CD14-positive monocyte (primary cell): ENCODE results near the gene KANSL3. TPM values are rescaled to one million over a fixed set of nuclear protein-coding genes. Genes with fewer than 3 reads are reported as not detected.

ENCODE experiments used
- DNase-seq, 3 donors: peaks; one replicate each; pipeline ENCODE4 v3.0.0-alpha.2; 2011 to 2022
- H2AFZ ChIP-seq: 2 replicates; pipeline ENCODE4 v1.6.0; 2012; ENCODE audit warnings: mild to moderate bottlenecking, low read depth, low read length, inconsistent platforms; ENCODE audit not compliant: insufficient read depth, poor library complexity, severe bottlenecking
- H3K27ac ChIP-seq, 2 donors: 1 replicate in 1 of 2; 2 replicates in 1 of 2; pipeline ENCODE4 v1.5.1; 2012 to 2013; ENCODE audit warnings: low read length in 2 of 2, control low read depth in 1 of 2, inconsistent platforms in 1 of 2, low read depth in 1 of 2, mild to moderate bottlenecking in 1 of 2
- H3K27me3 ChIP-seq, 2 donors: one replicate each; pipeline versions ENCODE4 v1.6.0 to v1.6.1; 2011 to 2013; ENCODE audit warnings: low read length in 2 of 2; ENCODE audit not compliant: control insufficient read depth in 2 of 2, insufficient read depth in 2 of 2
- H3K36me3 ChIP-seq, 2 donors: replicated peaks in 1 of 2; 1 replicate in 1 of 2; 2 replicates in 1 of 2; pipeline versions ENCODE4 v1.5.1 to v1.6.1; 2012 to 2013; ENCODE audit warnings: low read length in 2 of 2, control low read depth in 1 of 2, inconsistent platforms in 1 of 2, mild to moderate bottlenecking in 1 of 2; ENCODE audit not compliant: insufficient read depth in 2 of 2, control insufficient read depth in 1 of 2
- H3K4me1 ChIP-seq, 2 donors: 1 replicate in 1 of 2; 2 replicates in 1 of 2; pipeline versions ENCODE4 v1.5.1 to v1.6.1; 2012 to 2013; ENCODE audit warnings: low read length in 2 of 2, control low read depth in 1 of 2, inconsistent platforms in 1 of 2, mild to moderate bottlenecking in 1 of 2, moderate library complexity in 1 of 2; ENCODE audit not compliant: insufficient read depth in 2 of 2, control insufficient read depth in 1 of 2
- H3K4me2 ChIP-seq: replicated peaks from 2 replicates; pipeline ENCODE3; 2012; ENCODE audit warnings: low read length, moderate library complexity, mild to moderate bottlenecking; ENCODE audit not compliant: poor library complexity, severe bottlenecking; ENCODE audit errors: extremely low read depth
- H3K4me3 ChIP-seq, 3 experiments: fragments of 200-600 bp in 1 of 3; sonication (generic) in 1 of 3; replicated peaks in 1 of 3; 1 replicate in 2 of 3; 2 replicates in 1 of 3; pipeline ENCODE4 v1.5.1; 2011 to 2013; ENCODE audit warnings: low read length in 3 of 3, mild to moderate bottlenecking in 3 of 3, control low read depth in 2 of 3, low read depth in 2 of 3, inconsistent platforms in 1 of 3, moderate library complexity in 1 of 3
- H3K79me2 ChIP-seq: 2 replicates; pipeline ENCODE4 v1.6.0; 2012; ENCODE audit warnings: mild to moderate bottlenecking, control low read depth, inconsistent platforms, low read length, moderate library complexity; ENCODE audit not compliant: insufficient read depth
- H3K9ac ChIP-seq: 2 replicates; pipeline ENCODE4 v1.6.0; 2017; ENCODE audit warnings: low read length, mild to moderate bottlenecking; ENCODE audit not compliant: insufficient read depth, poor library complexity, severe bottlenecking
- H3K9me3 ChIP-seq, 2 donors: replicated peaks in 1 of 2; 1 replicate in 1 of 2; 2 replicates in 1 of 2; pipeline versions ENCODE4 v1.5.1 to v1.6.1; 2012 to 2013; ENCODE audit warnings: low read length in 2 of 2, control low read depth in 1 of 2; ENCODE audit not compliant: control insufficient read depth in 1 of 2, insufficient read depth in 1 of 2
- H4K20me1 ChIP-seq: 2 replicates; pipeline ENCODE4 v1.6.0; 2012; ENCODE audit warnings: mild to moderate bottlenecking, low read length, control low read depth, moderate library complexity; ENCODE audit not compliant: insufficient read depth
- H3K27ac Mint-ChIP-seq, 7 donors: one replicate each; pipeline ENCODE4 v1.8.0; 2020; ENCODE audit warnings: mild to moderate bottlenecking in 7 of 7, mixed read lengths in 7 of 7, moderate library complexity in 6 of 7, inconsistent platforms in 2 of 7
- H3K27me3 Mint-ChIP-seq, 3 donors: one replicate each; pipeline ENCODE4 v1.8.0; 2021 to 2022; ENCODE audit warnings: low read depth in 3 of 3, mild to moderate bottlenecking in 3 of 3, mixed read lengths in 3 of 3, moderate library complexity in 3 of 3, inconsistent platforms in 1 of 3
- H3K36me3 Mint-ChIP-seq, 2 donors: one replicate each; pipeline ENCODE4 v1.8.0; 2020; ENCODE audit warnings: mixed read lengths in 2 of 2, inconsistent platforms in 1 of 2, mild to moderate bottlenecking in 1 of 2
- H3K4me1 Mint-ChIP-seq: one replicate; pipeline ENCODE4 v1.8.0; 2020; ENCODE audit warnings: mild to moderate bottlenecking, mixed read lengths
- H3K4me3 Mint-ChIP-seq, 2 donors: one replicate each; pipeline ENCODE4 v1.8.0; 2020; ENCODE audit warnings: mild to moderate bottlenecking in 2 of 2, mixed read lengths in 2 of 2, moderate library complexity in 1 of 2
- H3K9me3 Mint-ChIP-seq, 7 donors: one replicate each; pipeline ENCODE4 v1.8.0; 2020 to 2022; ENCODE audit warnings: mixed read lengths in 7 of 7, mild to moderate bottlenecking in 6 of 7, moderate library complexity in 6 of 7, inconsistent platforms in 2 of 7
- WGBS: methylation state at CpG from one replicate; pipeline ENCODE4 v1.1.5; 2013; ENCODE audit warnings: missing lambda C conversion rate; ENCODE audit not compliant: insufficient coverage; 5-methylcytosine and 5-hydroxymethylcytosine counted together
- intact Hi-C, 2 donors: fragments of 100-400 bp; cut with micrococcal nuclease; formaldehyde crosslinking; loops; one replicate each; pipeline versions ENCODE4 v1.15.0 to v1.15.1; 2023
- polyA plus RNA-seq, 3 donors: library from polyadenylated mRNA; depleted of rRNA in 1 of 3; unstranded in 2 of 3; stranded (reverse) in 1 of 3; fragments of 300-500 nt in 2 of 3; fragments of >200 nt in 1 of 3; fragmentation: Illumina TruSeq in 2 of 3; gene quantifications; 1 replicate in 2 of 3; 2 replicates in 1 of 3; pipeline ENCODE4 v1.2.3, GENCODE V29; 2012 to 2021
- TF ChIP-seq, protein P1 (sequence below): fragments of 200-600 bp; IDR thresholded peaks from one replicate; pipeline ENCODE4 v1.8.0; 2022; ENCODE audit warnings: antibody characterized with exemption, mild to moderate bottlenecking

The KANSL3 gene
- polyA plus RNA-seq, 3 donors = 2.5 to 25.3 (median 7.2) TPM

DNA sequence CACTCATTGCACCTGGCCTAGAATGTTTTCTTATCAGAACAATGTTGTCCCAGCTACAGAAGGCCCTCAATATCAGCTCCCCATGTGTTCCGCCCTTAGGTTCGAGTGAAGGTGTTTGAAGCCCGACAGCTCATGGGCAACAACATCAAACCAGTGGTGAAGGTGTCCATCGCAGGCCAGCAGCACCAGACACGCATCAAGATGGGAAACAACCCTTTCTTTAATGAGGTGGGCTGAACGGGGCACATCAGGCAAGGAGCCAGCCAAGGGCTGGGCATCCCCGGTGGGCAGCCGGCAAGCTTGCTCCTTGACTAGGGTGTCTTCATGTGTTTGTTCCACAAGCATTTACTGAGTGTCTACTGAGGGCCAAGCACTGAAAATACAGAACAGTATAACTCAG is 13.7 kb upstream of the KANSL3 start:
- Mint-ChIP-seq H3K4me3 (no peak overlapping the region), H3K27ac (no peak overlapping the region), H3K36me3 (no peaks in the 10 kb centered on the region), H3K4me1 (peaks cover 30% of the 10 kb centered on the region), H3K9me3 (peaks cover 0 to 2% (median 0%) of the 10 kb centered on the region in 7 donors), H3K27me3 (peaks cover 0 to 3% (median 2%) of the 10 kb centered on the region in 3 donors)
- no peak overlapping the region for H3K4me3 ChIP-seq
- no peak overlapping the region for H3K9ac ChIP-seq
- H3K4me2 ChIP-seq = no peak overlapping the region
- no peak overlapping the region for H3K27ac ChIP-seq
- H4K20me1 ChIP-seq = no peaks in the 10 kb centered on the region
- DNase-seq = no peak
- TF ChIP-seq, protein P1, sequence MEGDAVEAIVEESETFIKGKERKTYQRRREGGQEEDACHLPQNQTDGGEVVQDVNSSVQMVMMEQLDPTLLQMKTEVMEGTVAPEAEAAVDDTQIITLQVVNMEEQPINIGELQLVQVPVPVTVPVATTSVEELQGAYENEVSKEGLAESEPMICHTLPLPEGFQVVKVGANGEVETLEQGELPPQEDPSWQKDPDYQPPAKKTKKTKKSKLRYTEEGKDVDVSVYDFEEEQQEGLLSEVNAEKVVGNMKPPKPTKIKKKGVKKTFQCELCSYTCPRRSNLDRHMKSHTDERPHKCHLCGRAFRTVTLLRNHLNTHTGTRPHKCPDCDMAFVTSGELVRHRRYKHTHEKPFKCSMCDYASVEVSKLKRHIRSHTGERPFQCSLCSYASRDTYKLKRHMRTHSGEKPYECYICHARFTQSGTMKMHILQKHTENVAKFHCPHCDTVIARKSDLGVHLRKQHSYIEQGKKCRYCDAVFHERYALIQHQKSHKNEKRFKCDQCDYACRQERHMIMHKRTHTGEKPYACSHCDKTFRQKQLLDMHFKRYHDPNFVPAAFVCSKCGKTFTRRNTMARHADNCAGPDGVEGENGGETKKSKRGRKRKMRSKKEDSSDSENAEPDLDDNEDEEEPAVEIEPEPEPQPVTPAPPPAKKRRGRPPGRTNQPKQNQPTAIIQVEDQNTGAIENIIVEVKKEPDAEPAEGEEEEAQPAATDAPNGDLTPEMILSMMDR = no peak
- H3K9me3 ChIP-seq = no peaks in the 10 kb centered on the region
- H3K36me3 ChIP-seq = no peaks in the 10 kb centered on the region
- intact Hi-C loops = no loop called here
- H3K27me3 ChIP-seq = no peaks in the 10 kb centered on the region
- H3K79me2 ChIP-seq = no peaks in the 10 kb centered on the region
- WGBS = 97% methylated on average over 8 of the region's 8 CpGs
- H2AFZ ChIP-seq = no peak overlapping the region
- peaks cover 29% of the 10 kb centered on the region in 2 donors for H3K4me1 ChIP-seq

DNA sequence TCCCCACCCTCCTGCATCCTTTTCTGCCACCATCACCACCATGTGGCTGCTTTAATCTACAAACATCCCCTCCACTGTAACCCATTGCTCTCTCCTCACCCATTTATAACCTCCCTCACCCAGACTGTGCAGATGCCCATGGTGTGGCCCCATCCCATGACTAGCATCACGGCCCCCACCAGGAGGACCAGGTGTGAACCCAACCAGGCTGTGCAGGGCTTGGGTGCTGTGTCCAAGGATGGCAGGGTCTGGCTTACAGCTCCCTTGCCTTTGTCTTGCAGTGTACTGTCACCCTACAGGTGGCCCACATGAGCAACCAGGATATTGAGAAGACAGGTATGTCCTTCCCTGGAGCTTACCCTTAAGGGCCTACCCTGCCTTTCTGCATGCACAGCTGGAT is 11.2 kb upstream of the KANSL3 start:
- Histone ChIP-seq H3K4me1 (peaks cover 4 to 5% of the 10 kb centered on the region in 2 donors), H3K27me3 (no peaks in the 10 kb centered on the region), H4K20me1 (no peaks in the 10 kb centered on the region), H3K79me2 (no peaks in the 10 kb centered on the region), H2AFZ (no peak overlapping the region), H3K9ac (no peak overlapping the region), H3K4me3 (no peak overlapping the region), H3K9me3 (no peaks in the 10 kb centered on the region), H3K4me2 (no peak overlapping the region), H3K36me3 (no peaks in the 10 kb centered on the region), H3K27ac (no peak overlapping the region)
- DNase-seq = no peak
- H3K4me3 Mint-ChIP-seq = no peak overlapping the region
- peaks cover 0 to 2% (median 0%) of the 10 kb centered on the region in 7 donors for H3K9me3 Mint-ChIP-seq
- H3K36me3 Mint-ChIP-seq = no peaks in the 10 kb centered on the region
- TF ChIP-seq, protein P1 = no peak
- peaks cover 6% of the 10 kb centered on the region for H3K4me1 Mint-ChIP-seq
- peaks cover 0 to 3% (median 2%) of the 10 kb centered on the region in 3 donors for H3K27me3 Mint-ChIP-seq
- H3K27ac Mint-ChIP-seq = no peak overlapping the region
- WGBS = 100% methylated on average over 1 of the region's 1 CpG
- intact Hi-C loops = no loop called here
